KOPT-K1 (cell line): ENCODE data around the gene LCN2.
"Not testable (repeated sequence)": the region's sequence is repeated elsewhere in the genome, so short reads cannot be mapped to it uniquely, and the experiment has no call there.

Experiments used
- H3K27ac ChIP-seq: fragments of 200-600 bp; sonication (generic); 2 replicates; pipeline ENCODE4 v1.5.1; 2016; ENCODE audit warnings: antibody characterized with exemption, mild to moderate bottlenecking, low read depth, low read length; ENCODE audit not compliant: poor library complexity, severe bottlenecking
- H3K36me3 ChIP-seq: fragments of 200-600 bp; sonication (generic); 2 replicates; pipeline ENCODE4 v1.5.1; 2017; ENCODE audit warnings: antibody characterized with exemption, mild to moderate bottlenecking, low read length, moderate library complexity; ENCODE audit not compliant: insufficient read depth
- H3K9me3 ChIP-seq: fragments of 200-600 bp; sonication (generic); 2 replicates; pipeline ENCODE4 v1.5.1; 2017; ENCODE audit warnings: antibody characterized with exemption, low read length, mild to moderate bottlenecking; ENCODE audit not compliant: insufficient read depth, poor library complexity, severe bottlenecking

The LCN2 gene

DNA sequence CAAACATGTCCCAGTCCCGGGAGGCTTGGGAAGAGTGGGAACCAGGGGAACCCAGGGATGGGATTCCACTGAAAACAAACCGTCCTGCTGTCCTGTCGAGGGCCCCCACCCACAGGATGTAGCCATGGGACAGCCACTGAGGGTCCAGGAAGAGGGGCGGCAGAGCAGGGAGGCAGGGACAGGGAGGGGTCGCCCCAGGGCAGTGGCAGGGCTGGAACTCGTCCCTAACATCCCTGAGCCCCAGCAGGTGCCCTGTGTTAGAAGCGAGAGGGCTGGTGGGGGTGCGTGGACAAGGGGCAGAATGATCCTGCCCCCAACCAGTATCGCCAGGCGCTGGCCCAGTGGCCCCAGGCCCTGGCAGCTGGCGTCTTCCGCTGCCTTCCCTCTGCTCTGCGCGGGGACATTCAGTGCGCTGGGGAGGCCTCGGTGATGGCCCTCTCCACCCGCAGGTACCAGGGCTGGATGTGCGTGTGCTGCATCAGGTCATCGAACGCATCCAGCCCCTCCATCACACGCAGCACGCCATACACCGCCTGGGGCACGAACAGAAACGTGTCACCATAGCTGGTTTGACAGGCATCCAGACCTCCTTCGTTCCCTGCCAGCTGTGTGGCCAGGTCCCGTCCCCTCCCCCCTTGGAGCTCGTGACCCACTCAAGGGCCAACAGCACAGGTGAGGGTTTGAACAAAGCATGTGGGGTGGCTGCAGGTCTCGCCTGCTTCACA, 28.4 kb upstream of the LCN2 start:
- H3K27ac ChIP-seq, result no peak overlapping the region
- peaks cover 65% of the 10 kb centered on the region; the same call in 1 of the 2 replicates for H3K36me3 ChIP-seq
- H3K9me3 ChIP-seq, result no peaks in the 10 kb centered on the region

DNA sequence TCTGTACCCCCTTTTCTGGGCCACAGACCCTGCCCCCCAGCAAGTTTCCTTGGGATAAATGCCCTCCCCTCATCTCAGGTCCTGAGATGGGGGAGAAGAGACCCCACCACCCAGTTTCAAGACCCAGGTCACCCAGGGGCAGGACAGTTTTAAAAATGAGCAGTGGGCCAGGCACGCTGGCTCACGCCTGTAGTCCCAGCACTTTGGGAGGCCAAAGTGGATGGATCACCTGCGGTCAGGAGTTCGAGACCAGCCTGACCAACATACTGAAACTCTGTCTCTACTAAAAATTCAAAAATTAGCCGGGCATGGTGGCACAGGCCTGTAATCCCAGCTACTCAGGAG, 27.8 kb upstream of the LCN2 start:
- H3K36me3 ChIP-seq, result peaks cover 62% of the 10 kb centered on the region; the same call in 1 of the 2 replicates
- H3K9me3 ChIP-seq, result no peaks in the 10 kb centered on the region
- no peak overlapping the region for H3K27ac ChIP-seq

- peaks cover 60% of the 10 kb centered on the region; the same call in 1 of the 2 replicates for H3K36me3 ChIP-seq
- H3K9me3 ChIP-seq, result no peaks in the 10 kb centered on the region
- no peak overlapping the region for H3K27ac ChIP-seq
These were observed 27.1 kb upstream of the LCN2 start for GRCh38 chr9:128121924-128122808.

GRCh38 chr9:128122809-128123175, 26.5 kb upstream of the LCN2 start:
- Histone ChIP-seq H3K27ac (no peak overlapping the region), H3K9me3 (no peaks in the 10 kb centered on the region), H3K36me3 (peaks cover 60% of the 10 kb centered on the region; the same call in 1 of the 2 replicates)

DNA sequence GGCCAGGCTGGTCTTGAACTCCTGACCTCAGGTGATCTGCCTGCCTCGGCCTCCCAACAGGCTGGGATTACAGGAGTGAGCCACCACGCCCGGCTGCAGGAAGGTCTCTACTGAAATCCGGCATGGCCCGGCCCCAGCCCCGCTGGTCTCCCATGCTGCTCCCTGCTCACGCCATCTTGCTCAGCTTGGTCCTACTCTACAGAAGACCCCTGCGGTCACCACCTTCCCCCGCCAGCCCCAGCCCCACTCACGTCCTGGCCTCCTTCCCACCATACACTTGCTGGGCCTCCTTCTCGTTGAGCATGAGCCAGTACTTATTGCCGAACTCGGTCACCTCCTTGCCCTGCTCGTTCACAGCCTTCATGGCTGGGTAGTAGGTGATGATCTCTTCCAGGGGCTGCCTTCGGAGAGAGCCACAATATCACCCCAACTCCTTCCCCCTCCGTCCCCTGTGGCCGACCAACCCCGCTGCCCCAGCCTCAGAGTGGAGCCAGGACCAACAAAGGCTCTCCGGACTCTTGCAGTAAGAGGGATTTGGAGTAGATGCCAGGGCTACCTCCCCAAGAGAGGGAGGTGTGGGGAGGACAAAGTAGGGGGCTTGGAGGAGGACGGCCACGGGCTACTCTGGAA, 25.7 kb upstream of the LCN2 start:
- no peak overlapping the region for H3K27ac ChIP-seq
- H3K9me3 ChIP-seq, result no peaks in the 10 kb centered on the region
- peaks cover 60% of the 10 kb centered on the region; the same call in 1 of the 2 replicates for H3K36me3 ChIP-seq

DNA sequence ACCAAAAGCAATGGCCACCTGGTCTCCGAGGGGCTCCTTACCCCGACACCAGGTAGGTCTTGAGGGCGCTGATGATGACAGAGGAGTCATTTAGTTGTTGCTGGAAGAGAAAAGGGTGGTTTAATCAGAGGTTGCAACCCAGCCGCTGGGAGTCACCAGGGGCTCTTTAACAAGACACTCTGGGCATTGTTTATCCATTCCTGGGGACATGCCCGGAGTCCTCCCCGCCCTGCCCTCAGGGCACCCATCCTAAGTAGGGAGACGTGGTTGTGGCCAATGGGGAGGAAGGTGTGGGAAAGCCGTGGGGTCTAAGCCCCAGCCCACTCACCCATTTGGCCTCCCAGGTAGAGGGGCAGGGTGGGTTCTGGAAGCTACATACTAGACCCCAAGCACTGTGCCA, 24.8 kb upstream of the LCN2 start:
- no peaks in the 10 kb centered on the region for H3K9me3 ChIP-seq
- H3K27ac ChIP-seq, result no peak overlapping the region
- peaks cover 60% of the 10 kb centered on the region; the same call in 1 of the 2 replicates for H3K36me3 ChIP-seq

GRCh38 chr9:128124873-128125579, 24.2 kb upstream of the LCN2 start:
- peaks cover 59% of the 10 kb centered on the region; the same call in 1 of the 2 replicates for H3K36me3 ChIP-seq
- H3K9me3 ChIP-seq, result no peaks in the 10 kb centered on the region
- H3K27ac ChIP-seq, result no peak overlapping the region

DNA sequence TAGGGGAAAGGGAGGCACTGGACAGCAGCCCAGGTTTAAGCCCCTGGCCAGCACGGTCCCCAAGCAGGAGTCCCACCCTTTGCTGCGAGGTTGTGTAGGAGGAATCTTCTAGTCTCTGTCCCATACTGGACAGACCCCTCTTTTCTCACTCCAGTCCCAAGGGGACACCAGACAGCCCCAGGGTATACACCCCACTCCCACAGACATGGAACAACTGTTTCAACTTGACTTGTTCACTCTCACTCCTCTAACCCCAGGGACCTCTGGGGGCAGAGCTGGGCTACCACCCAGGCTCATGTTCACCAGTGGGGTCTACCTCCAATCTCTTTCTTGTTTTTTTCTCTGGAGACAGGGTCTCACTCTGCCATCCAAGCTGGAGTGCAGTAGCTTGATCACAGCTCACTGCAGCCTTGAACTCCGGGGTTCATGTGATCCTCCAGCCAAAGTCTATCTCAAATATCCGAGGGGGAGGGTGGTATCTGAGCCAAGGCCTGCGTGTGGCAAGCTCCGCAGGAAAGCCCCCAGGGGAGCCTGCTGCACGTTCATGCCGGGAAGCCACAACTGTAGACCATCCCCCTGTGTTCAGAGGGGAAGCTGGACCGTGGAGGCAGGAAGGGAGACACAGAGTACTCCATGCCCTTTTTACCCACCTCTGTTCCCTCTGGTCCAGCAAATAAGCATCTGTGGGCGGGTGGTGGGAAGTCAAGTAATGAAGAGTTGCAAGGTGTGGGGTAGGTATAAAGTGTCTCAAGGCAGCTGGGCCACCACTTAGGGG, 23.5 kb upstream of the LCN2 start:
- H3K9me3 ChIP-seq, result no peaks in the 10 kb centered on the region
- H3K27ac ChIP-seq, result peak overlapping the region; percentile 9
- H3K36me3 ChIP-seq, result peaks cover 52% of the 10 kb centered on the region; the same call in 1 of the 2 replicates

DNA sequence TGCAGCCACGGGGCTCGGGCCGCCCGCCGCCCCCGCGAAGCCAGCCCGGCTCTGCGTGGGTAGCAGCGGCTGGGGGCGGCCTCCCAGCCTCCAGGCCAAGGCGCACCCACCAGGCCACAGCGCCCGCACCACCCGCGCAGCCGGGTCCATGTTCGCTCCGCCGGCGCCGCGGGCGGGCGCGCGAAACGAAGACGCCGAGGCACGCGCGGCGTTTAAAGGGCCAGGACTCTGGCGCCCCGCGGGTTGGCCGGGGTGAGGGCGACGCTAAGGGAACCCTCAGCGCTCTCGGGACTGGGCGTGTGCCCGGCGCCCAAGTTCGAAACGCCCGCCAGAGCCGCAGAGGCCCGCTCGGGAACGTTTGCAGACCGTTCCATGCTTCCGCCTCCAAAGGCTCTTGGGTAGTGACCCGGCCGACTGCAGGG, 21.7 kb upstream of the LCN2 start, which contains the start of gene PTGES2:
Gene PTGES2 (minus strand): TSS at position 162 of the 422 bp plus-strand sequence. CDS start 12 bp downstream, at position 150.
- Histone ChIP-seq H3K36me3 (peaks cover 34% of the 10 kb centered on the region; the same call in 1 of the 2 replicates), H3K27ac (peak within 1 kb of the TSS; percentile 95), H3K9me3 (no peaks in the 10 kb centered on the region)

DNA sequence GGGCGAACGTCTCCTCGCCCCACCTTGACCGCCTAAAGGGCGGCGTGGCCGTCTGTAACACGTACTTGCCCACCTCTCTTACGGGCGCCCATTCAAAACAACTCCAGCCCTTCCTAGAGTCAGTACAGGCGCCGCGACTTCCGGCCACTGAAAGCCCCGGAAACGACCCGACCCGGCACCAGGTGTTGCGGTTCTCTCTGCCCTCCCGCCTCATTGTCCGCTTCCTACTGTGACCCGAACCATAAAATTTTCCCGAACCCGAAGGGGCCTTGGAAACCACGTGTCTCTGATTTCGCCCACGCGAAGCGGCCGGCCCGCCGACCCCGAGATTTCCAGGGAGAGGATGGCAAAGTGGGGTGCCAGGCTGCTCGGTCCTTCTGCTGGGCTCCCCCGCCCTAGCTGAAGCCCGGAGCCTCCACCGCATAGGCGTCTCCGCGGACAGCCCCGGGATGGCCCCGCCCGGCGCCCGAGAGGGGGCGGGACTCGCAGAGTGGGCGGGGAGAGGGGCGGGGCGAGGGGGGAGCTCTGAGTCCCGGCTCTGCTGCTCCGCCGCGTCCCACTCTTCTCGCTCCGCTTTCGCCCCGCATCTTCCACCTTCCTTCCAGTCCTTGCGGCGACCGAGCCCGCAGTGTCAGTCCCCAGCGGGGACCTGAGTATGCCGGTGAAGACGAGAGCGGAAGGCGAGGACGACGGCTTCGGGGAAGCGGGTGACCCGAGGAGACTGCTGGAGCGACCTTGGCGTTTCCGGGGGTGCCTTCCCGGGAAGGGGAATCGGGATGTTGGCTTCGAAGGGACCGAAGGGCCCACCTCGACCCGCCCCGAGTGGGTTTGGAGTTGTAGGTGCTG, 21.0 kb upstream of the LCN2 start:
- H3K9me3 ChIP-seq, result no peaks in the 10 kb centered on the region
- H3K36me3 ChIP-seq, result peaks cover 27% of the 10 kb centered on the region; the same call in 1 of the 2 replicates
- H3K27ac ChIP-seq, result peak overlapping the region; percentile 95

GRCh38 chr9:128128836-128129590, 20.2 kb upstream of the LCN2 start:
- no peaks in the 10 kb centered on the region for H3K9me3 ChIP-seq
- H3K27ac ChIP-seq, result peak overlapping the region; percentile 95

GRCh38 chr9:128129976-128130590, 19.2 kb upstream of the LCN2 start:
- H3K9me3 ChIP-seq, H3K27ac ChIP-seq, H3K36me3 ChIP-seq: not testable (repeated sequence)

More at GRCh38 chr9:128128836-128129590, 20.2 kb upstream of the LCN2 start:
- peaks cover 21% of the 10 kb centered on the region; the same call in 1 of the 2 replicates for H3K36me3 ChIP-seq
